Esophagus squamous epithelium (tissue), 4 donors: ENCODE measurements around the gene CAPN15.

Experiments used
- POLR2A ChIP-seq, 4 donors: fragments of 450-650 bp; IDR thresholded peaks; one replicate each; pipeline ENCODE4 v1.6.1; 2017; ENCODE audit warnings: antibody characterized with exemption in 4 of 4, mild to moderate bottlenecking in 4 of 4, moderate library complexity in 3 of 4
- TF ChIP-seq, protein P1 (sequence below), 6 experiments: fragments of 450-650 bp in 4 of 6; fragments of 200-600 bp in 2 of 6; sonication (generic) in 2 of 6; IDR thresholded peaks; one replicate each; pipeline ENCODE4 v1.5.1; 2016 to 2019; ENCODE audit warnings: antibody characterized with exemption in 6 of 6, mild to moderate bottlenecking in 4 of 6, moderate library complexity in 4 of 6

- TF ChIP-seq, protein P1, sequence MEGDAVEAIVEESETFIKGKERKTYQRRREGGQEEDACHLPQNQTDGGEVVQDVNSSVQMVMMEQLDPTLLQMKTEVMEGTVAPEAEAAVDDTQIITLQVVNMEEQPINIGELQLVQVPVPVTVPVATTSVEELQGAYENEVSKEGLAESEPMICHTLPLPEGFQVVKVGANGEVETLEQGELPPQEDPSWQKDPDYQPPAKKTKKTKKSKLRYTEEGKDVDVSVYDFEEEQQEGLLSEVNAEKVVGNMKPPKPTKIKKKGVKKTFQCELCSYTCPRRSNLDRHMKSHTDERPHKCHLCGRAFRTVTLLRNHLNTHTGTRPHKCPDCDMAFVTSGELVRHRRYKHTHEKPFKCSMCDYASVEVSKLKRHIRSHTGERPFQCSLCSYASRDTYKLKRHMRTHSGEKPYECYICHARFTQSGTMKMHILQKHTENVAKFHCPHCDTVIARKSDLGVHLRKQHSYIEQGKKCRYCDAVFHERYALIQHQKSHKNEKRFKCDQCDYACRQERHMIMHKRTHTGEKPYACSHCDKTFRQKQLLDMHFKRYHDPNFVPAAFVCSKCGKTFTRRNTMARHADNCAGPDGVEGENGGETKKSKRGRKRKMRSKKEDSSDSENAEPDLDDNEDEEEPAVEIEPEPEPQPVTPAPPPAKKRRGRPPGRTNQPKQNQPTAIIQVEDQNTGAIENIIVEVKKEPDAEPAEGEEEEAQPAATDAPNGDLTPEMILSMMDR (IDR thresholded peaks at IDR 0.05), result no peak
- TF ChIP-seq POLR2A (IDR thresholded peaks at IDR 0.05), result no peak
Measured at GRCh38 chr16:533391-534123, 6.0 kb downstream of the CAPN15 start.
